HG03460 (cell line): ENCODE measurements around the gene NOS3.
"Not testable (repeated sequence)": the region's sequence is repeated elsewhere in the genome, so short reads cannot be mapped to it uniquely, and the experiment has no call there.

ENCODE experiments used
- ATAC-seq: cut with Tn5 transposase; IDR thresholded peaks from one replicate; pipeline ENCODE4 v1.9.1; 2021; ENCODE audit not compliant: unreplicated experiment

Gene NOS3

GRCh38 chr7:151013733-151014497, 23.1 kb downstream of the NOS3 start:
- no peak for ATAC-seq

GRCh38 chr7:151014950-151015349, 24.1 kb downstream of the NOS3 start:
- no peak for ATAC-seq

GRCh38 chr7:151015967-151016366, 25.1 kb downstream of the NOS3 start:
- ATAC-seq = no peak

- no peak for ATAC-seq
Observed at GRCh38 chr7:151016505-151016904, 25.7 kb downstream of the NOS3 start.

GRCh38 chr7:151016942-151017341, 26.1 kb downstream of the NOS3 start:
- ATAC-seq = no peak

- no peak for ATAC-seq
Observed at GRCh38 chr7:151017370-151017952, 26.6 kb downstream of the NOS3 start.

GRCh38 chr7:151017953-151018420, 27.2 kb downstream of the NOS3 start:
- peak; percentile 46 for ATAC-seq

- no peak for ATAC-seq
Observed at GRCh38 chr7:151018421-151019129, 27.8 kb downstream of the NOS3 start.

GRCh38 chr7:151019130-151019447, 28.3 kb downstream of the NOS3 start:
- no peak for ATAC-seq

GRCh38 chr7:151020231-151020630, 29.4 kb downstream of the NOS3 start:
- ATAC-seq = no peak

- no peak for ATAC-seq
Observed at GRCh38 chr7:151023232-151023631, 32.4 kb downstream of the NOS3 start.

- no peak for ATAC-seq
Observed at GRCh38 chr7:151024435-151025056, 33.7 kb downstream of the NOS3 start, which contains the start of gene ATG9B. TSS of gene ATG9B (minus strand) at chr7:151024494. CDS start at chr7:151024423, 71 bp downstream.

GRCh38 chr7:151025924-151026671, 35.3 kb downstream of the NOS3 start:
- ATAC-seq = no peak

- ATAC-seq = not testable (repeated sequence)
Observed at GRCh38 chr7:151026771-151027727, 36.2 kb downstream of the NOS3 start.

GRCh38 chr7:151027728-151028130, 36.9 kb downstream of the NOS3 start:
- peak; percentile 2 for ATAC-seq

- peak; percentile 97 for ATAC-seq
Observed at GRCh38 chr7:151028131-151028947, 37.5 kb downstream of the NOS3 start, which contains the start of gene ABCB8. TSS of gene ABCB8 (plus strand) at chr7:151028450. CDS start at chr7:151028516, 66 bp downstream.

GRCh38 chr7:151028948-151029501, 38.2 kb downstream of the NOS3 start:
- no peak for ATAC-seq

- ATAC-seq = no peak
Observed at GRCh38 chr7:151031011-151031410, 40.2 kb downstream of the NOS3 start.
